CD1c-positive myeloid dendritic cell (primary cell): ENCODE data around the gene RCAN2.
"Not testable (repeated sequence)": the region's sequence is repeated elsewhere in the genome, so short reads cannot be mapped to it uniquely, and the experiment has no call there.

Experiments used
- DNase-seq: peaks from one replicate; pipeline ENCODE4 v3.0.0-alpha.2; 2016; ENCODE audit errors: extremely low spot score

Gene RCAN2

GRCh38 chr6:46333481-46333880 is 157.8 kb downstream of the RCAN2 start:
- no peak for DNase-seq

- DNase-seq = not testable (repeated sequence)
Measured at GRCh38 chr6:46332448-46332847, 158.8 kb downstream of the RCAN2 start.

DNA sequence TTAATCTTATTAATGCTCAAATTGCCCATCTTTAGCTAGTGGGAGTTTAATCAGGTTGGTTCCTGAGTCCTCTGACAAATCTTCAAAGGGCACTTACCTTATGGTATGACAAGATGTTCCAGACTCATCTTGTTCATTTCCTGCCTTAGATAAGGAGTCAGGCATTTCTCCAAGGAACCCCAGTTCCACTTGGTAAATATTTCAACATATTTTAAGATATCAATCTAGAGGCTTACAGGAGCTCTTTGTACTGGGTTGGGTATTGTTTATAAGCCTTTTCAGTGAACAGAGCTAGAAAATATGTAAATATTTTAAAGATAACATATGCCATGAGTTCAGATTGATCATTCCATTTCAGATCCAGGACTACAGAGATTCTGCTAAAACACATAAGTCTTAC is 159.8 kb downstream of the RCAN2 start:
- DNase-seq = no peak

GRCh38 chr6:46329568-46329967 is 161.7 kb downstream of the RCAN2 start:
- no peak for DNase-seq

DNA sequence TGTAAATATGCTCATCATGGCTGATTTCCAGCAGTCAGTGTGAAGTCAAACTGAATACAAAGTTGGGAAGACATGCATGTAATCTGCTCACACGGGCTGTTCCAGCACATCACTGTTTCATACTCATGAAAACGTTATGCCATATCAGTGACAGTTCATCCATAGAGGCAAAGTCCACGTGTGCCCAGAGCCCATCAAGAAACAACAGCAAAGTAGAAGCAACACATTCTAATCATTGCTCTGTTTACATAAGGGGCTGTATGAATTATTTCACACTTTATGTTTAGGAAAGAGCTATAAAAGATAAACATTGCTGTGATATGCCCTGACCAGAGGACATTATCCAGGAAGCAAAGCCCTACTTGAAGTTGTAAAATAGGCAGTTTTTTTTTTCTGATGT is 163.5 kb downstream of the RCAN2 start:
- DNase-seq = no peak

GRCh38 chr6:46325561-46326530 is 165.4 kb downstream of the RCAN2 start:
- no peak for DNase-seq

DNA sequence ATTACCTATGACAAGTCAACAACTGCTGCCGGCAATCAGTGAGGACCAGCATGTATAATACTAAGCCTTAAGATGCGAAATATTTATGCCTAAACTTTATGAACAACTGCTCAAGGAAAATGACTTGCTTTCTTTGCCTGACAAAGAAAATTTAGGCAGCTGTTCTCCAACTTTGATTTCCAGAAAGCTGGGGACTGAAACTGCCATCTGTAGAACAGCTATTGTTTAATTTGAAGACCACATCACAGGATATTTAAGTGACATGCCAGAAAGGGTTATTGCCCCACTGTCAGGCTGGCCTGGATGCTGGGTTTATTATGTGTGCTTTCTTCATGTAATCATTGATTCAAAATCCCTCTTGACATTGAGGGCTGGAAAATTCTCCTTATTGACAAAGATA is 166.5 kb downstream of the RCAN2 start:
- no peak for DNase-seq

DNA sequence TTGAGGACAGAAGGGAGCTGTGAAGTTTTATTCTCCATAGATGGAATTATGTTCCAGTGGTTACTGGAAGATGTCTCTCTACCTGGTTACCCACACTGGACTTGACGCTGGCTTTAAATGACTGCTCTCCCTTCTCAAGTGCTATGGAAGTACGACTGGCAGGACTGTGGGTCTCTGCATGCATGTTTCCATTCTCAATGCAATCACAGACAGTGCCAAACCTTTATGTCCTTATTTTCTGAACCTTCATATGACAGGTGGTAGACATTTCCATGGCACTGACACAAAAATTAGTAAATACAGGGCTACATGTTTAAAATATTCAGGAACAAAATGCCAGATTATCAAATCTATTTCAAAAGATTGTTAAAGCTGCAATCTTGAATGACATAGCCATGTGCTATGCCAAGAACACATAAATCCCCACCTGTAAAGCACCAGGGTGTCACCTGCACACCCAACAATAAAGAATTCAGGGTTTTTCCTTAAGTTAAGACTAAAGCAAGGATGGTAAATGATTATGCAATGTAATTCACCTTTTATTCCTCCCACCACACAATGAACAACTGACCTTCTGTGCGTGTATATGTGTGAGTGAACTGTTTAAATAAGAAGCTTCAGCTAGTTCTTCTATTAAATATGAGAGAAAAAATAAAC is 167.2 kb downstream of the RCAN2 start:
- DNase-seq = no peak

- no peak for DNase-seq
Measured at GRCh38 chr6:46323312-46323965, 167.8 kb downstream of the RCAN2 start.

- DNase-seq = no peak
Measured at GRCh38 chr6:46320505-46320904, 170.7 kb downstream of the RCAN2 start.

DNA sequence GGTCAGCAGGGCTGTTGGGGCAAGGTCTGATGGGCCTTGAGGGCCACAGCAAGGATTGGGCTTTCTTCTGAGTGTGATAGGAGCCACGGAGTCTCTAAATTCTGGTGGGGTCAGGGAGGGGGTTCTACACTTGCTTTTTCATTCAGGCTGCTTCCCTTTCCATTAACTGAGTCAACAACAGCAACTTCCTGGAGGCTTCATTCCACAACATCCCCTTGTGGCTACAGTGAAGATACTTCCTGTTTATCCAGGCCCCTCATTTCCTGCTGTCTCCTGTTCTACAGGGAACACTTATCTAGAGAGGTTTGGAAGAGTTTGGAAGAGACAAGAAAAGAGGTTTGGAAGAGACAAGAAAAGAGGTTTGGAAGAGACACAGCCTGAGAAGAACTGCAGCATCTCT is 175.7 kb downstream of the RCAN2 start:
- DNase-seq = no peak

- no peak for DNase-seq
Measured at GRCh38 chr6:46312654-46313053, 178.6 kb downstream of the RCAN2 start.

GRCh38 chr6:46310196-46310595 is 181.1 kb downstream of the RCAN2 start:
- no peak for DNase-seq

DNA sequence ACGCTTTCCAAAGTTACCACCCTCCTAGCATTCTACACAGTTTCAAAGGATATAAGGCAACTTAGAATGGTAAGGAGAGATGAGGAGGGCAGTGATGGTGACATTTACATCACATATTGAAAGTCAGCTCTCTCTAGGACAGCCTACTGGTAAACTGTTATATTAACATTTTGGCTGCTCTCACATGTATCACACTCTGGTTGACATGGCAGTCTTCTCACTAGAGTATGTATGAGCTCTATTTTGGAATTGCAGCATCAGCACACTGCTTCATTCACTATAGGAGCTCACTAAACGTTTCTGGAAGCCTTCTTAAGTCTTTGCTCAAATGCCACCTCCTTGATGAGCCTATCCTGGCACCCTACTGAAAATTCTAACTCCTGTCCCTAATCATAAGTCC is 184.8 kb downstream of the RCAN2 start:
- DNase-seq = no peak

- no peak for DNase-seq
Measured at GRCh38 chr6:46305833-46306232, 185.4 kb downstream of the RCAN2 start.

DNA sequence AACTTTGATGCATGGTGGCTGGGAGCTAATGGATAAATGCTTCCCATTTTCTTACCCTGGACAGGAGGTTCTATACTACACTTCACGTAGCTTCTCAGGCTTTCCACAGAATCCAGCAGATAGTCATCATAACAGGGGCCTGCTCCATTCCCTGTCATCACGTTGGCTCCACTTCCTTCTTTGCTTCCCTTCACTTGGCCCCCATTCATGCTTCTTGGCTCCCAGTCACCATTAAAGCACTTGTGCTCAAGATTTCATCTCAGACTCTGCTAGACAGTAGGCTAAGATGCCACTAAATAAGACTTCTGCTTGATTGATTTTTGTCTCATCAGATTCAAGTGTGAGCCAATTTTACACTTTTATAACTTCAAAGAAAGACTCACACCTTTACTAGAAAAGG is 186.0 kb downstream of the RCAN2 start:
- DNase-seq = no peak

- DNase-seq = no peak
Measured at GRCh38 chr6:46302816-46303215, 188.4 kb downstream of the RCAN2 start.

DNA sequence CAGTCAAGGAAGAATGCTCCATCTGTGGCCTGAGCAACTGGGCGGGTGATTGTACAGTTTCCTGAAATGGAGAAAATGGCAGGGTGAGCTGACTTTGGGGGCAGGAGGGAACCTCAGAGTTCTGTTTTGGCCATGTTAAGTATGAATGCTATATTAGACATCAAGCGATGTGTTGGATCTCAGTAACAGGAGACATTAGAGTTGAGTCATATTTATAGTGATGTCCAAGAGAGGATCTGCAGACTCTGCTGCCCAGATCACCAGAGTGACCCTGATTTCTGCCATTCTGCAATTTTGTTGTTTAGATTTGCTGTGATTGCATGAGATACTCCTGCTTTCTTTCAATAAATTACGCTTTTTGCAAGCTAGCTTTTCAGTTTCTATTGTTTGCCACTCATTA is 189.1 kb downstream of the RCAN2 start:
- DNase-seq = no peak

DNA sequence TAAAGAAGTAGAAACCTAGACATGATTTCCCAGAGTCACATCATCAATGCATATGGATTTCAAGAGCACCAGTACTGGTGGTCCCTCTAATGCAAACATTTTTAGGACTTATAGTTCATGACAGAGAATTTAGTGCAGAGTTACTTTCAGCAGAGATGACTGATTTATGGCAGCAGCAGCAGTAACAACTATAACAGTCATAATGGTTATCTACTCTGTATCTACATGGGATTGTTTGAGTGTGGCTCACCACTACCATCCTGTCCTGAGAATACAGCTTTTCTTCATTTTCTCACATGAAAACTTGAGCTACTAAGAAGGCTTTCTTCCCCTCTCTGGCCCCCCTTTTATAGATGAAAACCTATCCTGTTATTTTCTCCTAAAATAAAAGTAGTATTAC is 192.0 kb downstream of the RCAN2 start:
- DNase-seq = no peak

DNA sequence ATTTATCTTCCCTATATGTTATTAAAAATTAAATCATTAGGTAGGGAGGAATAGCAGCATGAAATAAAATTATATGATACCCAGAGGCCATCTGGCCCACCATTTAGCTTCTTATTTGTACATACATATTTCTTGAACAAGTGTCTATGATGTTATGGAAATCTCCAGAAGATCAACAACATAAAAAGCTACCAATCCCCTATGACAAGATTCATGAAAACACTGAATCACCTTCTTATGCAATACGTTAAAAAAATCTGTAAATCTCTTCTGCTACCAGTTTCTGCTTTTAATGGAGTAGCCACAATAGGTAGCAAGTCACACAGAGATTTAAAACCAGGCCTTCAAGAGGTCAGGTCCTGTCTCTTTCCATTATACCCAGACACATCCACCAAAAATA is 194.7 kb downstream of the RCAN2 start:
- DNase-seq = no peak

GRCh38 chr6:46293641-46294316 is 197.5 kb downstream of the RCAN2 start:
- no peak for DNase-seq

GRCh38 chr6:46291880-46292279 is 199.4 kb downstream of the RCAN2 start:
- no peak for DNase-seq
